Measurements from ENCODE around the gene PTPRD.

The PTPRD gene

DNA sequence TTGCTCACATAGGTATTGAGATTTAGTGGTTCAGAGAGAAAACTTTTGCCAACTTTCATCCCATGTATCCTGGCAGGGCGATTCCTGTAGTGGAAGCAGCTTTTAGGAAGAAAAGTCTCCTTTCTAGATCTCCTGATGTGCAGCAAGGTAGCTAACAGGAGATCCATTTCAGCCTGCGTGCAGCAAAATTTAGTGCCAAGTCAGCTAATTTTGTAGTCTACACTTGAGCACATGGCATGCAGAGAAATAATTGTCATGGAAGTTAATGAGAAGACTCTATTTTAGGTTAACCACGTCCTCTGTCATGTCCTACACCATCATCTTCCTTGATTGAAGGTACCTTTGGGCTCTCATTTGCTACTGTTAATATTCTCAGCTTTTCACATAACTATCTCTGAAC is 165.8 kb downstream of the PTPRD start:
- ChIA-PET POLR2A (no interaction called here), CTCF (no interaction called here)
- TF ChIP-seq, protein P1, sequence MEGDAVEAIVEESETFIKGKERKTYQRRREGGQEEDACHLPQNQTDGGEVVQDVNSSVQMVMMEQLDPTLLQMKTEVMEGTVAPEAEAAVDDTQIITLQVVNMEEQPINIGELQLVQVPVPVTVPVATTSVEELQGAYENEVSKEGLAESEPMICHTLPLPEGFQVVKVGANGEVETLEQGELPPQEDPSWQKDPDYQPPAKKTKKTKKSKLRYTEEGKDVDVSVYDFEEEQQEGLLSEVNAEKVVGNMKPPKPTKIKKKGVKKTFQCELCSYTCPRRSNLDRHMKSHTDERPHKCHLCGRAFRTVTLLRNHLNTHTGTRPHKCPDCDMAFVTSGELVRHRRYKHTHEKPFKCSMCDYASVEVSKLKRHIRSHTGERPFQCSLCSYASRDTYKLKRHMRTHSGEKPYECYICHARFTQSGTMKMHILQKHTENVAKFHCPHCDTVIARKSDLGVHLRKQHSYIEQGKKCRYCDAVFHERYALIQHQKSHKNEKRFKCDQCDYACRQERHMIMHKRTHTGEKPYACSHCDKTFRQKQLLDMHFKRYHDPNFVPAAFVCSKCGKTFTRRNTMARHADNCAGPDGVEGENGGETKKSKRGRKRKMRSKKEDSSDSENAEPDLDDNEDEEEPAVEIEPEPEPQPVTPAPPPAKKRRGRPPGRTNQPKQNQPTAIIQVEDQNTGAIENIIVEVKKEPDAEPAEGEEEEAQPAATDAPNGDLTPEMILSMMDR (IDR thresholded peaks at IDR 0.05; ENCODE audit: control extremely low read depth, extremely low read depth, low read depth, missing control alignments), result no peak
- DNase-seq (ENCODE audit: extremely low spot score), result no peak

DNA sequence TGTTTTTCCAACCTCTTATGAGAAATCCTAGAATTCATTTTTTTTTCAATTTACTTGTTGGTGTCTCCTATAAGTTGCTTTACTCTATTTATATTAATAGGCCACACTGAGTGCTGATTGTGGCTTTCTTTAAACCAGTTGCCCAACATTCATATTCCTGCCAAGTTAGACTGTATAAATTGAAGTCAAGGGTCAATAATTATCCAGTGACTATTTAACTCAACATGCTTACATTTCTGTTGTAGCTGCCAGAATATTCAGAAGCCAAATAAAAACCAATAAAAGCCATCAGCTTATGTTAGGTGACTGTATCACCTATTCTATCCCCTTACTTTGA is 169.0 kb downstream of the PTPRD start:
- no peak for DNase-seq (ENCODE audit: extremely low spot score)
- CTCF ChIA-PET, result no interaction called here
- POLR2A ChIA-PET, result no interaction called here
- TF ChIP-seq, protein P1 (IDR thresholded peaks at IDR 0.05; ENCODE audit: control extremely low read depth, extremely low read depth, low read depth, missing control alignments), result no peak

DNA sequence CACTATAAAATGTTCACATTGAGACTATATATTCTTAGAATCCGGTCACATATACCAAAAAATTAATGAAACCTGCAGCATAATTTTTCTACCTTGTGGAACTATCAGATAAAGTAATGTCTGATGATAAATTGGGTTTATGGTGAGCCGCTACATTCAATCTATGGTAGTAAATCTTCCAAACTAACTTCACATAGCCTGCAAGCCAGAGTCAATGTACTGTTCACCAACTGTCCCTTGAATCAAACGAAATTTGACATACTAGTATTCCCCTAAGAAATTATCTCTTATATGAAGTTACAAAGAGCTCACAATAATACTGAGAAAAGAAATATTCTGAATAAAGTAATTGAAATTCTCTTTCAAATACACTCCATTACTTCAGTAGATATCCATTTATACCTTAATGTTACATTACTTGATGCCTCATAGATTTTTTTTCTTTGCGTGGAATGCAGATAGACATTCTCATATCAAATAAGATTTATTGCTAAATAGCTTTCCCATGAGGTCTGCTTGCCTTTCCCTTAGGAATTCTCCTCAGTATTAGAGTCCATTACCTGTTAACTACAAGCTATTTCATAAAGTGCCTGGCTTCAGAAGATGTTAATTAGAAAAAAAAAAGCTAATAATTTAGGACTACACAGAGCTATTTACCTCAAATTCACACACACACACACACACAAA is 169.5 kb downstream of the PTPRD start:
- no peak for DNase-seq (ENCODE audit: extremely low spot score)
- TF ChIP-seq, protein P1 (IDR thresholded peaks at IDR 0.05; ENCODE audit: control extremely low read depth, extremely low read depth, low read depth, missing control alignments), result no peak
- ChIA-PET POLR2A (no interaction called here), CTCF (no interaction called here)

DNA sequence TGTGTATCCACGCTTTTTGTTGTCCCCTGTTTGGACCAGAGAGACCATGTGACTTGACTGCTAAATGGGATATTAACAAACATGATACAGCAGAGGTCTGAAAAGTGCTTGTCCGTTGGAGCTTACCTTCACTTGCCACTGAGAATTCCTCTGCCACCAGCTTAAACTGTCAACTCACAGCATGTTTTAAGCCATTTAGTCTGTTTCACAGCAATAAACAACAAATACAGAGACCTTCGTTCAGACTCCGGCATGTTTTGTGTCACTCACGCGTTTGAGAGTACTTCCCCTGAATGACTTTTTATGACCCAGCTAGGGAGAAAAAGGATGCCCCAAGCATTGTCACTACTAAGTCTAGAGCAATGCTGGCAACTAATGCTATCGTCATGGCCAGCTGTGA is 173.8 kb downstream of the PTPRD start:
- POLR2A ChIA-PET, result no interaction called here
- TF ChIP-seq, protein P1 (IDR thresholded peaks at IDR 0.05; ENCODE audit: control extremely low read depth, extremely low read depth, low read depth, missing control alignments), result no peak
- CTCF ChIA-PET, result interaction anchor here (0.7 to 1.0 kb wide), 2 partner anchors 12 to 37 kb away, joined by 3 read pairs; no protein-coding TSS in a partner anchor
- DNase-seq (ENCODE audit: extremely low spot score), result no peak

DNA sequence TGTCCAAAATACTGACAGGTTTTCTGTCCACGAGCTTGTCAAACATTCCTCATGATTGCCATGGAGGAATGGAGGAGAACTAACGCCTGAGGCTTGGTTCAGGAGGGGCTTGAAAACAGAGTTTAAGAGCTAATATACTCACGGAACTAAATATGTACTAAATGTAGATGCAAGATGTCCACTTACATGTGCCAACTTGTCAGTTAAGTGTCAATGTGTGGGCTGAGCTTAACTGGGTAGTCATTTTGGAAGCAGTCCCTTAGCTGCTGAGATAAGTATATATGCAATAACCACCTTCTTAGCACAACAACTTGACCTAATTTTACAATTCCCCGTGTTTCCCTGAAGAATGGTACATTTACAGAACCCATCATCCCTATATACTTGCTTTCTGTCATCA is 176.0 kb downstream of the PTPRD start:
- ChIA-PET POLR2A (no interaction called here), CTCF (no interaction called here)
- DNase-seq (ENCODE audit: extremely low spot score), result no peak
- TF ChIP-seq, protein P1 (IDR thresholded peaks at IDR 0.05; ENCODE audit: control extremely low read depth, extremely low read depth, low read depth, missing control alignments), result no peak

DNA sequence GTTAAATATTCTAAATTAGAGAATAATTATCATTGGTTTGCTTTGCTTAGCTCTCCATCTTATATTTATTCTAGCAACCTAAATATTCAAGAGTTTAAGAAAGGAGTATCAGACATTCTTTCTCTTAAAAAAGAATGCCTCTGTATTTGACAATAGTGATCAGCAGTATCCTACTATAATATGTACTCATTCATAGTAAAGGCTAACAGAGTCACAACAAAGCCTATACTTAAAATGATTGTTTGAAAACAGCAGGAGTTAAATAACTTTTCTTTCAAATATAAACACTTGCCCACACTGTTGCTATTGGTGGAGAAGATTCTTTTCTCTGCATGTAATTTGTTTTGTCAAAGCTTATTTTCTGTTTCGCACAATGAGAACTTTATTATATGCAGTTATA is 178.4 kb downstream of the PTPRD start:
- CTCF ChIA-PET, result no interaction called here
- POLR2A ChIA-PET, result no interaction called here
- TF ChIP-seq, protein P1 (IDR thresholded peaks at IDR 0.05; ENCODE audit: control extremely low read depth, extremely low read depth, low read depth, missing control alignments), result no peak

More for the DNA sequence above, 178.4 kb downstream of the PTPRD start:
- DNase-seq (ENCODE audit: extremely low spot score), result no peak
